K562 (cell line): Measurements from ENCODE around the gene ACVR2B. TPM values are rescaled to one million over a fixed set of nuclear protein-coding genes. Genes with fewer than 3 reads are reported as not detected.
A peak's percentile ranks its signal among the peaks of the same experiment; 100 is the strongest.

Experiments used
- ARID2 ChIP-seq: fragments of 450-650 bp; IDR thresholded peaks from 2 replicates; pipeline ENCODE4 v1.6.1; 2017; ENCODE audit warnings: antibody characterized with exemption, mild to moderate bottlenecking
- BMI1 ChIP-seq: fragments of 150-350 bp; IDR thresholded peaks from 2 replicates; pipeline ENCODE4 v1.6.1; 2014; ENCODE audit warnings: low read length
- CBX3 ChIP-seq, 2 experiments: IDR thresholded peaks; 1 replicate in 1 of 2; 2 replicates in 1 of 2; pipeline ENCODE4 v1.6.1; 2012; ENCODE audit warnings: inconsistent platforms in 2 of 2, low read length in 2 of 2, borderline replicate concordance in 1 of 2, control low read depth in 1 of 2
- CREBBP ChIP-seq: IDR thresholded peaks from one replicate; pipeline ENCODE4 v1.6.1; 2012; ENCODE audit warnings: low read depth, mild to moderate bottlenecking, control low read depth, inconsistent platforms, low read length
- ELF4 ChIP-seq: fragments of 450-650 bp; formaldehyde crosslinking; IDR thresholded peaks from 2 replicates; pipeline ENCODE4 v1.4.0; 2022; ENCODE audit warnings: missing genetic modification characterization
- FOXM1 ChIP-seq, 2 experiments: fragments of 450-650 bp in 1 of 2; sonication (generic) in 1 of 2; formaldehyde crosslinking in 1 of 2; IDR thresholded peaks; 2 replicates each; pipeline versions ENCODE4 v1.6.1 to v1.9.0; 2017 to 2022; ENCODE audit warnings: low read depth in 2 of 2, mild to moderate bottlenecking in 2 of 2, missing genetic modification reagents in 1 of 2, moderate library complexity in 1 of 2
- JUND ChIP-seq, 2 experiments: IDR thresholded peaks; 2 replicates in 1 of 2; 3 replicates in 1 of 2; pipeline ENCODE4 v1.6.1; 2011; ENCODE audit warnings: borderline replicate concordance in 2 of 2, low read depth in 2 of 2, low read length in 2 of 2, improper control_type of control experiment in 1 of 2, missing biosample characterization in 1 of 2, missing genetic modification characterization in 1 of 2, missing genetic modification reagents in 1 of 2
- NR2C1 ChIP-seq, 2 experiments: fragments of 450-650 bp; IDR thresholded peaks; 2 replicates each; pipeline ENCODE4 v1.6.1; 2017; ENCODE audit warnings: mild to moderate bottlenecking in 2 of 2, antibody characterized with exemption in 1 of 2, inconsistent platforms in 1 of 2, missing compliant biosample characterization in 1 of 2, missing genetic modification characterization in 1 of 2
- PURB ChIP-seq: sonication (generic); formaldehyde crosslinking; IDR thresholded peaks from 2 replicates; pipeline ENCODE4 v1.9.0; 2021; ENCODE audit warnings: low read depth, mild to moderate bottlenecking, missing genetic modification reagents
- ZNF253 ChIP-seq: fragments of 250-450 bp; sonication (Bioruptor Pico); conservative IDR thresholded peaks from 2 replicates; pipeline ENCODE4 v1.6.1; 2021; ENCODE audit warnings: mild to moderate bottlenecking
- ZNF655 ChIP-seq: fragments of 250-450 bp; sonication (Bioruptor Pico); IDR thresholded peaks from 2 replicates; pipeline ENCODE4 v1.5.0; 2021
- ZZZ3 ChIP-seq: fragments of 450-650 bp; IDR thresholded peaks from 2 replicates; pipeline ENCODE4 v1.6.1; 2016; ENCODE audit warnings: antibody characterized with exemption, mild to moderate bottlenecking, moderate library complexity
- polyA plus RNA-seq, 8 experiments: library from polyadenylated mRNA; depleted of rRNA in 4 of 8; stranded (reverse) in 5 of 8; unstranded in 3 of 8; fragments of >200 nt; fragmentation: Nextera tagmentation in 2 of 8; fragmentation: Illumina TruSeq in 1 of 8; extraction: Ambion mirVana in 2 of 8; extraction: Trizol in 1 of 8; gene quantifications; 2 replicates each; pipeline versions ENCODE4 v1.2.1 to v1.2.3, GENCODE V29; 2011 to 2014; ENCODE audit warnings: inconsistent platforms in 1 of 8, missing spikeins in 1 of 8
- total RNA-seq, 7 experiments: library from RNA; depleted of rRNA in 6 of 7; stranded (reverse); fragments of >200 nt in 6 of 7; fragmentation: Illumina TruSeq in 2 of 7; extraction: Trizol in 2 of 7; gene quantifications; 2 replicates each; pipeline versions ENCODE4 v1.2.1 to v1.2.3, GENCODE V29; 2011 to 2021; ENCODE audit warnings: low replicate concordance in 1 of 7
- TF ChIP-seq, protein P1 (sequence below): fragments of 450-650 bp; IDR thresholded peaks from 2 replicates; pipeline ENCODE4 v1.6.1; 2016; ENCODE audit warnings: missing biosample characterization, missing genetic modification characterization

The ACVR2B gene
- total and polyA plus RNA-seq, 9 of the 15 experiments (the other 6 are each of a cell fraction or from before 2014, with no cell fraction given), result 1.8 to 23.7 (median 7.1) TPM

- TF ChIP-seq CREBBP, result no peak
- no peak for TF ChIP-seq ELF4
- TF ChIP-seq ZNF253 (CRISPR knock-in tag), result no peak
- TF ChIP-seq ARID2, result no peak
- no peak for TF ChIP-seq FOXM1 (IDR thresholded peaks at IDR 0.05; ENCODE audit: low read depth)
- TF ChIP-seq FOXM1 (CRISPR knock-in tag; IDR thresholded peaks at IDR 0.05; ENCODE audit: low read depth), result peak; percentile 86; the same call in 1 of the 2 replicates
- TF ChIP-seq CBX3 (IDR thresholded peaks at IDR 0.05; ENCODE audit: borderline replicate concordance in 1 of 2, low read length in 2 of 2), result peak in 1 of 2 experiments; percentile 45; a peak in 1 of 3 replicates
- no peak for TF ChIP-seq ZZZ3
- no peak for TF ChIP-seq PURB (CRISPR knock-in tag)
- TF ChIP-seq ZNF655 (CRISPR knock-in tag), result no peak
- TF ChIP-seq, protein P1, sequence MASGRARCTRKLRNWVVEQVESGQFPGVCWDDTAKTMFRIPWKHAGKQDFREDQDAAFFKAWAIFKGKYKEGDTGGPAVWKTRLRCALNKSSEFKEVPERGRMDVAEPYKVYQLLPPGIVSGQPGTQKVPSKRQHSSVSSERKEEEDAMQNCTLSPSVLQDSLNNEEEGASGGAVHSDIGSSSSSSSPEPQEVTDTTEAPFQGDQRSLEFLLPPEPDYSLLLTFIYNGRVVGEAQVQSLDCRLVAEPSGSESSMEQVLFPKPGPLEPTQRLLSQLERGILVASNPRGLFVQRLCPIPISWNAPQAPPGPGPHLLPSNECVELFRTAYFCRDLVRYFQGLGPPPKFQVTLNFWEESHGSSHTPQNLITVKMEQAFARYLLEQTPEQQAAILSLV (tag), result no peak
- peak; percentile 81 for TF ChIP-seq NR2C1 (IDR thresholded peaks at IDR 0.05)
- TF ChIP-seq NR2C1 (tag; IDR thresholded peaks at IDR 0.05), result peak; percentile 89
- TF ChIP-seq JUND (IDR thresholded peaks at IDR 0.05; ENCODE audit: borderline replicate concordance, low read depth, low read length), result peak; percentile 69; the same call in 1 of the 2 replicates
- TF ChIP-seq JUND (tag; IDR thresholded peaks at IDR 0.05; ENCODE audit: borderline replicate concordance, low read depth, low read length), result peak; percentile 53; the same call in 1 of the 3 replicates
- TF ChIP-seq BMI1, result no peak
Measured at GRCh38 chr3:38496131-38496910, 42.6 kb downstream of the ACVR2B start, which contains the start of gene EXOG (continued).
